ENCODE results near the gene RPL18. TPM values are rescaled to one million over a fixed set of nuclear protein-coding genes. Genes with fewer than 3 reads are reported as not detected.

Gene RPL18
- total and polyA plus RNA-seq, 9 of the 15 experiments (the other 6 are each of a cell fraction or from before 2014, with no cell fraction given) = 312 to 2,635 (median 1,653) TPM

DNA sequence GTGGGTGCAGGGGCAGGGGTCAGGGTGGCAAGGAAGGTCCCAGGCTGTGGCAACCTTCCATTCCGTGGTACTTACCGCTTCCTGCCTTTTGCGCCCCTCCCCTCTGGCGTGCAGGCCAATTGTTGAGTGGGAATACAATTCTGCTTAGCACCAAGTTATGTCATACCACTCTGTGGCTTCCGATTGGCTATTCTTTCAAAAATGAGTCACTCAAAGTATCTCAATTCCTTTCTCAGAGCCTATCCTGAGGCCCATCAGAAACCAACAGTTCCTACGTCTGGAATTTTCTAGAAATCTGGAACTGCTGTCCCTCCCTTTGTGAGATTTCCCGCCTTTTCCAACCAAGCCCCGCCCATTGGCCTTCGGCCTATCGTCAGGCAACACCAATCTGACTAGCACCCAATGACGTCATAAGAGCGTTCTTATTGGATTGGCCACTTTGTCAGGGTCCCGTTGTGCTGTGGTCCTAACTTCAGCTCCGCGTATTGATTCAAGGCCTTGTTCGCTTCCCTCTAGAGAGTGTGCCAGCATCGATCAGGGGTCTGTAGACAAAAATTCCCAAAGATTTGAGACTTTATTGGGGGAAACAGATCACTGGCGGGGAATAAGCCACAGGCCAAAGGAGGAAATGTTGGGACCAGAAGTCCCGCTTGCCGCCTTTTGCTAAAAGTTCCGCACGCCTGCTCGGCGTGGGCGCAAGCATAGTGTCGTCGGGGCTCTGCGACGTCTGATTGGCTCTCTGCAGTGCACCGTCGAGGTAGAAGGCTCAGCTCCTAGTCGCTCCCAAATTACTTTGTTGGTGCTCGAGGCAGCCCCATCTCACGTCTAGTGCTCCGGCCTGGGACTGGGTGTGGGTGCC is 42.1 kb upstream of the RPL18 start (continued):
- TF ChIP-seq REST (IDR thresholded peaks at IDR 0.05; ENCODE audit: borderline replicate concordance) (no peak), REST (CRISPR knock-in tag; IDR thresholded peaks at IDR 0.05; ENCODE audit: low read depth) (no peak), YY1 (IDR thresholded peaks at IDR 0.05; ENCODE audit: borderline replicate concordance in 1 of 3, control insufficient read depth in 1 of 3, extremely low read depth in 1 of 3, insufficient read depth in 3 of 3, insufficient read length in 1 of 3, insufficient replicate concordance in 2 of 3, low read depth in 1 of 3, low read length in 2 of 3) (no peak), ATF2 (CRISPR knock-in tag; IDR thresholded peaks at IDR 0.05) (no peak; the same call in 1 of the 2 replicates), FOXO4 (CRISPR knock-in tag; IDR thresholded peaks at IDR 0.05) (no peak), ZNF384 (IDR thresholded peaks at IDR 0.05; ENCODE audit: low read depth, low read length) (no peak)
- TF ChIP-seq, protein P1, sequence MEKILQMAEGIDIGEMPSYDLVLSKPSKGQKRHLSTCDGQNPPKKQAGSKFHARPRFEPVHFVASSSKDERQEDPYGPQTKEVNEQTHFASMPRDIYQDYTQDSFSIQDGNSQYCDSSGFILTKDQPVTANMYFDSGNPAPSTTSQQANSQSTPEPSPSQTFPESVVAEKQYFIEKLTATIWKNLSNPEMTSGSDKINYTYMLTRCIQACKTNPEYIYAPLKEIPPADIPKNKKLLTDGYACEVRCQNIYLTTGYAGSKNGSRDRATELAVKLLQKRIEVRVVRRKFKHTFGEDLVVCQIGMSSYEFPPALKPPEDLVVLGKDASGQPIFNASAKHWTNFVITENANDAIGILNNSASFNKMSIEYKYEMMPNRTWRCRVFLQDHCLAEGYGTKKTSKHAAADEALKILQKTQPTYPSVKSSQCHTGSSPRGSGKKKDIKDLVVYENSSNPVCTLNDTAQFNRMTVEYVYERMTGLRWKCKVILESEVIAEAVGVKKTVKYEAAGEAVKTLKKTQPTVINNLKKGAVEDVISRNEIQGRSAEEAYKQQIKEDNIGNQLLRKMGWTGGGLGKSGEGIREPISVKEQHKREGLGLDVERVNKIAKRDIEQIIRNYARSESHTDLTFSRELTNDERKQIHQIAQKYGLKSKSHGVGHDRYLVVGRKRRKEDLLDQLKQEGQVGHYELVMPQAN (IDR thresholded peaks at IDR 0.05; ENCODE audit: borderline replicate concordance) = no peak

All from K562 (cell line).